Activated T-cell treated with anti-CD3 and anti-CD28 coated beads, Interleukin-2, amount 50 U/mL, for 72 hours (primary cell): ENCODE measurements around the gene ZFPM1. TPM values are rescaled to one million over a fixed set of nuclear protein-coding genes. Genes with fewer than 3 reads are reported as not detected.
A peak's percentile ranks its signal among the peaks of the same experiment; 100 is the strongest.

Experiments used
- ATAC-seq, 2 donors: fragments of 150-1000 bp; cut with Tn5 transposase; replicated peaks in 1 of 2; 2 replicates each; pipeline ENCODE4 v1.10.0; 2021; ENCODE audit warnings: moderate library complexity in 2 of 2, mild to moderate bottlenecking in 1 of 2
- DNase-seq, 2 donors: peaks; one replicate each; pipeline ENCODE4 v3.0.0; 2021 to 2022; ENCODE audit warnings: mixed read lengths in 1 of 2
- H3K27ac Mint-ChIP-seq: one replicate; pipeline ENCODE4 v1.8.0; 2022; ENCODE audit warnings: mild to moderate bottlenecking, moderate library complexity, mixed read lengths
- H3K27me3 Mint-ChIP-seq: one replicate; pipeline ENCODE4 v1.8.0; 2022; ENCODE audit warnings: low read depth, mixed read lengths
- H3K36me3 Mint-ChIP-seq, 2 donors: one replicate each; pipeline ENCODE4 v1.8.0; 2022; ENCODE audit warnings: mixed read lengths in 2 of 2, mild to moderate bottlenecking in 1 of 2; ENCODE audit not compliant: insufficient read depth in 2 of 2
- H3K4me1 Mint-ChIP-seq: one replicate; pipeline ENCODE4 v1.8.0; 2022; ENCODE audit warnings: low read depth, mixed read lengths
- H3K4me3 Mint-ChIP-seq, 2 donors: one replicate each; pipeline ENCODE4 v1.8.0; 2022; ENCODE audit warnings: mild to moderate bottlenecking in 2 of 2, mixed read lengths in 2 of 2, moderate library complexity in 2 of 2
- H3K9me3 Mint-ChIP-seq, 2 donors: one replicate each; pipeline ENCODE4 v1.8.0; 2022; ENCODE audit warnings: mixed read lengths in 2 of 2
- total RNA-seq, 2 donors: library from RNA; stranded (reverse); gene quantifications; one replicate each; pipeline ENCODE4 v1.2.3, GENCODE V29; 2022

The ZFPM1 gene
- total RNA-seq, 2 donors from 2014 or later, result 12.2 to 13.8 TPM

DNA sequence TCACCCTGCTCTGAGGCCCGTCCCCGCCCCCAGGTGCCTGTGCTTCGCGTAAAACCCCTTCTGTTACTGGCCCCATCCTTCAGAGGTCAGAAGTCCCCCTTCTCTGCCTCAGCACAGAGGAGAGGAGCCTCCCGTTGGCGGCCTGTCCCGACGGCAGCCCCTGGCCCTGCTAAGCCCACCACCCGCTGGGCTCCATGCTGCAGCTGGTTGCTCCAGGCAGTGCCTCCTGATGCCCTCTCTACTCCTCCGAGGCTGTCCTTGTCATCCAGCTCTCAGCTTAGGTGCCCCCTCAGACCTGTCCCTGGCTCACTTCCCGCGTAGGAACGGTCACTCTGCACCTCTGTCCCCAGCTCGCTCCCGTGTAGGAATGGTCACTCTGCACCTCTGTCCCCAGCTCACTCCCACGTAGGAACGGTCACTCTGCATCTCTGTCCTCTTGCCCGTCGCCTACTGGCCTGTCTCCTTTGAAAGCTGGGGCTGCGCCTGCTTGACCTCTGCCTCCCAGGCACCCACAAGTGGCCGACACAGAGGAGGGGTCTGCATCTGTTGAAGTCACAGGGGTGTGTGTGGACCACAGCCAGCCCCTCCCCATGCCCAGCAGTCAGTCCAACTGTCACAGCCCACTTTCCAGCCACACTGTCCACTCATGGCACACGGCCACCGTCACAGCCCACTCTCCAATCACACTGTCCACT lies 85.4 kb downstream of the ZFPM1 start:
- no peak for ATAC-seq
- Mint-ChIP-seq H3K4me1 (peaks cover 13% of the 10 kb centered on the region), H3K27ac (peak overlapping the region; percentile 48), H3K27me3 (no peaks in the 10 kb centered on the region), H3K36me3 (peaks cover 5 to 8% of the 10 kb centered on the region in 2 donors), H3K4me3 (no peak overlapping the region), H3K9me3 (peaks cover 3 to 9% of the 10 kb centered on the region in 2 donors)
- DNase-seq, result no peak

DNA sequence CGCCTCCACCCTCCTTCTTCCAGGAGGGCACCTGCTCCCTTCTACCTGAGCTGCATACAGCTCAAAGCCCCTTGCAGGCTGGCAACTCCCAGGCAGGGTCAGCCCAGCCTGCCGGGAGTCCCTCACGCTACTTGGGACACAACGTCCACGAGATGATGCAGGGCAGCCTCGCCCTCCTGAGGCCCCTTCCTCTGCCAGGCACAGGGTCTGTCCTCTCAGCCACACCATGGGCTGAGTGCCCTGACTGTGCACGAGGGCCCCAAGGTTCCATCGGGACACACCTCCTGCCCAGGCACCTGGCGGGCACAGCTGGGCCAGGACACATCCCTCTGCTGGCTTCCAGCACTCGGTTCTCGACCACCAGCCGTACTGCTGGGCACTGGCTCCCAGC lies 86.2 kb downstream of the ZFPM1 start:
- Mint-ChIP-seq H3K9me3 (peaks cover 5 to 10% of the 10 kb centered on the region in 2 donors), H3K36me3 (peaks cover 7 to 11% of the 10 kb centered on the region in 2 donors), H3K4me3 (no peak overlapping the region), H3K27ac (no peak overlapping the region), H3K4me1 (peaks cover 13% of the 10 kb centered on the region), H3K27me3 (no peaks in the 10 kb centered on the region)
- ATAC-seq, result peak; percentile 7 to 19
- no peak for DNase-seq

DNA sequence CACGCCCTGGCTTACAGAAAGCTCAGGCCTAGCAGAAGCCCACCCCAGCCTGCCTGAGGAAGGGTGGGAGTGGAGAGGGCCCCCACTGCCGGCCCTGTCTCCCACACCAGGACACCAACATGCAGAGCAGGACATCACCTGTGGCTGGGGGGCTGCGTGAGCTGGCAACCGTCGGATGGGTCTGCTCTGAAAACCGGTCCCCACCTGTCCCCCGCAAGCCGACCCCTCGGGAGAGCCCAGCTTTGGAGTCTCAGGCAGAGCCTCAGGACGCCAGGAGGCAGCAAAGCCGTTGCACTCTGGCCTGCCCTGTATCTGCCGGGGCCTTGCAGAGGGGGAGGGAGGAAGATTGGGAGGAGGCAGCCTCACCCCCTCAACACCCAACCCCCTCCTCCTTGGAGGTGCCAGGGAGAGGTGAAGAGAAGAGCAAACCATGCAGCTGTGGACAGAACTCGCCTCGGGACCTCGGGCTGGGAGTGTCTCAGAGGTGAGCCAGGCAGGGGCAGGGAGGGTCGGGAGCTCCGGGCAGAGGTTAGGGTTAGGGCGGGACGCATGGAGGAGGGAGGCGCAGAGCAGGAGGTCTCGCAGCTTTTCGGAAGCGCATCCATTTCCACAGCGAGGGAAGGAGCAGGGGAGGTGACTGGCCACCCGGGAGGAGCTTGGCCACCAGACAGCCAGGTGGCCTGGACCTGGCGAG lies 86.7 kb downstream of the ZFPM1 start:
- H3K27me3 Mint-ChIP-seq, result no peaks in the 10 kb centered on the region
- peaks cover 5 to 10% of the 10 kb centered on the region in 2 donors for H3K9me3 Mint-ChIP-seq
- H3K27ac Mint-ChIP-seq, result no peak overlapping the region
- H3K4me1 Mint-ChIP-seq, result peaks cover 13% of the 10 kb centered on the region
- no peak for DNase-seq
- H3K36me3 Mint-ChIP-seq, result peaks cover 7 to 11% of the 10 kb centered on the region in 2 donors
- no peak overlapping the region for H3K4me3 Mint-ChIP-seq
- ATAC-seq, result peak; percentile 7 to 17

DNA sequence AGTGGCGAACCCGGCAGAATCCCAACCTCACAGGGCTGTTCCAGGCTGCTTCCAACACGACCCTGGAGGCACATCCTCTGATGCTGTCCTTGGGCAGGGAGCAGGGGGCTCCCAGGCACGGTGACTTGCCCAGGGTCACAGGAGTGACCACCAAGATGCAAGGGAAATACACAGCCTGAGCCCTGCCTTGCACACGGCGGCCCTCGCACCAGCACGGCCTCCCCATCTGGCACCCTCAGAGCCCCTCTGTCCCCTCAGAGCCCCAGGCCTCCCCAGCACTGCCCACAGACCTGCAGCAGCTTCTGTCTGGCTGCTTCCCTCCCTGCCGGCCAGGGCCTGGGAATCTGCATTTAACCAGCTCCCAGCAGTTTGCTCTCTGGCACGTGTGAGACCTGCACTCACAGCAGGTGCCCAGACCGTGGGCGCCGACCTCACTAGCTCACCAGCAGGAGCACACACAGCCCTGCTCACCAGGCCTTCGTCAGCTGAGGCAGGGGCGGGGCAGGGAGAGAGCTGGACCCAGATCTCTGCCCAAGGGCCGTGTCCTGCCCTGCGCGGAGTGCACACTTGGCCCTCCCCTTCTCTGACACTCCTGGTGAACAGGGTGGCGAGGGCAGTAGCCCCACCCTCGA lies 87.4 kb downstream of the ZFPM1 start:
- ATAC-seq (peak in 1 of 2 donors; percentile 6), DNase-seq (no peak)
- Mint-ChIP-seq H3K27me3 (no peaks in the 10 kb centered on the region), H3K4me3 (no peak overlapping the region), H3K27ac (no peak overlapping the region), H3K9me3 (peaks cover 5 to 10% of the 10 kb centered on the region in 2 donors), H3K4me1 (peaks cover 7% of the 10 kb centered on the region), H3K36me3 (peaks cover 7 to 11% of the 10 kb centered on the region in 2 donors)

DNA sequence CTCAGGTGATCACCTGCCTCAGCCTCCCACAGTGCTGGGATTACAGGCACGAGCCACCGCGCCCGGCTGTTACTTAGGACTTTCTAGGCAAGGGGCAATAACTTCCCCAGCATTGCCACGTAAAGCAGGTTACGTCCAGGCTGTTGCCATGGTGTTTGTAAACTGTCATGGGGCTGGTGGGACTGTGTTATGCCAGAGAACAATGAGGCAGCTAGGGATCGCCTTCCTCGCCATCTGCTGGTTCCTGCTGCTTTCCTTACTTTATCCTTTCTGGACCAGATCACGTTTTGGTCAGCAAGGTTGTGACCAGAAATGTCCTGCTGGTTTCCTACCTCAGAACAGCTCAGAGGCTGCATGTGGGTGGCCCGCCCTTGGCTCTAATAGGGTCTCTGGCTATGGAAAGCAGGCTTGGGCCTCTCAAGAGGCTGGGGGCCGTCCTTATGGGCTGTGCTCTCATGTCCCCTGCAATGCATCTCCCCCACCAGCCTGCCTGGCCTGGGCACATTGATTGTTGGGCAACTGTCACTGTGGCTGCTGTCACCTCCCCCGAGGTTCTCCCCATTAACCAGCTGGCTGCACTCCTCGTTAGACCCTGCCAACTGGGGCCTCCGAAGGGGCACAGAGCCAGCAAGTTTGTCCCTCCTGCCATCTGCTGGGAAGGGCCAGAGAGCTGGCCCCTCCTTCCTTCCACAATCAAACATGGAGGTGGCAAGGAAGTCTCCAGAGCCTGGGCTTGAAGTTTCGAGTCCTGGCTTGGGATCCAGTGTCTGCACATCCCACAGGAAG lies 88.9 kb downstream of the ZFPM1 start:
- no peak overlapping the region for H3K4me3 Mint-ChIP-seq
- H3K36me3 Mint-ChIP-seq, result peaks cover 7 to 11% of the 10 kb centered on the region in 2 donors
- no peak overlapping the region for H3K27ac Mint-ChIP-seq
- DNase-seq, result no peak
- no peaks in the 10 kb centered on the region for H3K4me1 Mint-ChIP-seq
- peaks cover 5 to 10% of the 10 kb centered on the region in 2 donors for H3K9me3 Mint-ChIP-seq
- H3K27me3 Mint-ChIP-seq, result no peaks in the 10 kb centered on the region
- ATAC-seq, result no peak

DNA sequence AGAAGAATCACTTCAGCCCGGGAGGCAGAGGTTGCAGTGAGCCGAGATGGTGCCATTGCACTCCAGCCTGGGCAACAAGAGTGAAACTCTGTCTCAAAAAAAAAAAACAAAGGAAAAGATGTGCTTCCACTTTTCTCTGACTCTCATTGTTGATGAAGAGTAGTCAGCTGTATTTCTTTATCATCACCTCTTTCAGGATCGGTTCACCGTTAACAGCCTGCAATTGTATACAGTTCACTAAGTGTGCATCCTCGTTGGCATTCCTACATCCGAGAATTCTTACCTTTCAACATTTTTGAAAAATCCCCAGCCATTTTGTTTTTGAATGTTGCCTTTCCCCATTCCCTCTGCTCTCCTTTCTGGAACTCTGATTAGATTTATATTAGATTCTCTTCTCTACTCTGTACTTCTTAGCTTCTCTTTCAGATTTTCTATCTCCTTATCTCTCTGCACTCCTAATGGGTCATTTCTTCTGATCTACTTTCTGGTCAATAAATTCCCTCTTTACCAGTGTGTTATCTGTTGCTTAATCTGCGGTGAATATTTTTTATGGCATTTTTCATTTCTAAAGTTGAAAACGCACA lies 90.2 kb downstream of the ZFPM1 start:
- DNase-seq (no peak), ATAC-seq (no peak)
- H3K9me3 Mint-ChIP-seq, result peaks cover 5 to 10% of the 10 kb centered on the region in 2 donors
- no peaks in the 10 kb centered on the region for H3K4me1 Mint-ChIP-seq
- H3K27me3 Mint-ChIP-seq, result no peaks in the 10 kb centered on the region
- peaks cover 7 to 11% of the 10 kb centered on the region in 2 donors for H3K36me3 Mint-ChIP-seq
- H3K4me3 Mint-ChIP-seq, result no peak overlapping the region
- no peak overlapping the region for H3K27ac Mint-ChIP-seq

DNA sequence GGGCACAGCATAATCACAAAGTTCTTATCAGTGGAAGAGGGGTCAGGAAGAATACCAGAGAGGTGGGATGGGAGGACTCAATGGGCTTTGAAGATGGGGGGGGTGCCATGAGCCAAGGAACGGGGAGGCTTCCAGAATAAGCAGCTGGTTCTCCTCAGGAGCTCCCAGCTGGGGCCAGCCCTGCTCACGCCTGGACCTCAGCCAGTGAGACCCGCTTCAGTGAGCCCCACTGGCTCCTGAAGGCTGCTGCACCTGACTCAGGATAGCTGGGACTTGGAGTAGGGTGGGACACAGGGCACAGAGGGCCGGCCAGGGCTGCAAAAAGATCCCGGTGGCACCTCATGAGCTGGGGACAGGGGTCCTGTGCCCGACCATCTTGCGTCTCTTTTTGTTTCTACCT lies 92.7 kb downstream of the ZFPM1 start:
- Mint-ChIP-seq H3K36me3 (peaks cover 7 to 11% of the 10 kb centered on the region in 2 donors), H3K4me1 (peaks cover 16% of the 10 kb centered on the region), H3K4me3 (no peak overlapping the region), H3K27me3 (no peaks in the 10 kb centered on the region), H3K27ac (no peak overlapping the region), H3K9me3 (peaks cover 5 to 10% of the 10 kb centered on the region in 2 donors)
- no peak for ATAC-seq
- no peak for DNase-seq

DNA sequence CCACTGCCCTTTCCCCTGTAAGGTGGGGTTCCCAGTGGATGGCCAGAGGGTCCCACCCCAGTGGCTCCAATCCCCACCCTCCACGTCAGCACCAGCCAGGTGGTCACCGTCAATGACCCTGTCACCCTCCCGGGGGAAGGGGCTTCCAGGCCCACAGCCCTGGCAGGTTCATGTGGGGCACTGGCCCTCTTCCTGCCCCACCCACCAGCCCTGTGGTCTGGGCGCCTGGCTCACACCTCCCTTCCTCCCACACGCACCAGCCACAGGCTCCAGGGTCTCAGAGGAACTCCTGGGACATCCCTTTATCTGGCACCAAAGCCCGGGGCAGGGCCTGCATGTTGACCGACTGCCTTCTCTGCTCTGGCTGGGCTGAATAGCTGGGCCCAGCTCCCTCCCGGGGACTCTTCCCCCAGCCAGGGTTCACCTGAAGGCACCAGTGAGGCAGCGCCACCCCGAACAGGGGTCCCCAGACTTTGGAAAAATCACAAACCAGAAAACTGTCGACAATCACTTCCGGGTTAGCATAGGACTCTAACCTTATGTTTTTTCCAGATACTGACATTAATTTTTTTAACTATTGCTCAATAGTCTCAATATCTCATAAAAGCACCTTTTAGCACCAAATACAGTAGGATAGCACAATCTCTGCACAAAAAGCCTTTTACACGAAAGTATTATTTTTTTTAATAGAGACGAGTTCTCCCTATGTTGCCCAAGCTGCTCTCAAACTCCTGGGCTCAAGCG lies 95.2 kb downstream of the ZFPM1 start:
- H3K4me1 Mint-ChIP-seq, result peaks cover 16% of the 10 kb centered on the region

DNA sequence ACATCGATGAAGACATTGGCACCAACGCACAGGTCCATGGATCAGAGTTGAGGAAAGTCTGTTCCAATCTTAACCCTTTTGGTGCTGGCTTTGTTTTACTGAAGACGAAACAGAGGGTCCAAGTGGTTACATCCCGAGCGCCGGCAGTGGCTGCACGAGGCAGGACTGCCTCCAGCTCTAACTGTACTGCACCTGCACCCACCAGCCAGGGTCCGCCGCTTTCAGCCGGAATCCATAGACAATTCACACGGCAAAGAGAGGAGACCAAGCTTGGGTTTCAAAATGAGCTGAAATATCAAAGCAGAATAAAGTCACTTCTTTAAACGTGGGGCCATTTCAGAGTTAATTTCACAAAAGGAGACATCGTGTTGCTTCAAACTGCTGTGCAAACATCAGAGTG lies 95.9 kb downstream of the ZFPM1 start:
- Mint-ChIP-seq H3K27ac (no peak overlapping the region), H3K4me1 (peaks cover 16% of the 10 kb centered on the region)

More for the DNA sequence above, 95.2 kb downstream of the ZFPM1 start:
- Mint-ChIP-seq H3K27me3 (no peaks in the 10 kb centered on the region), H3K27ac (no peak overlapping the region), H3K4me3 (no peak overlapping the region), H3K36me3 (peaks cover 4 to 6% of the 10 kb centered on the region in 2 donors), H3K9me3 (peaks cover 4 to 5% of the 10 kb centered on the region in 2 donors)
- ATAC-seq (no peak), DNase-seq (no peak)

DNA sequence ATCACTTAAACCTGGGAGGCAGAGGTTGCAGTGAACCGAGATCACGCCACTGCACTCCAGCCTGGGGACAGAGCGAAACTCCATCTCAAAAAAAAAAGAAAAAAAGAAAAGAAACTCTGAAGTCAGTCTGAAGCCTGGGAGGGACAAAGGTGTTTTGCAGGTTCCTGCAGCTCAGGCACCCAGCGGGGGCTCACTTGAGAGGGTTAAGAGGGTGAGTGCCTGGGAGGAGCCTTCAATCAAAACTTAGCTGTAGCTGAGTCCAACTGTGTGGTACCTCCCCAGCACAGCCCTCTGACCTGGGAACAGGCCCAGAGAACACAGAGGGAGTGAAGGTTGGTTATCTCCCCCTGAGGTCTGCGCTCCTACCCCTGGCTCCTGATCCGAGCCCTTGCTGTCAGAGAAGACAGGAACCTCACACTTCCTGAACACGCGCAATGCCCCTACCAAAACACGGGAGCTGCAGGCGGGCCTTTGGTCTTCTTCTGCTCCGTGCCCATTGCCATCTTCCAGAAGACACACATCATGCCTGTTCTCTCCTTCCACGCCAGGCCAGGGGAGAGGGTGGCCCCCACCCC lies 96.7 kb downstream of the ZFPM1 start:
- Mint-ChIP-seq H3K4me3 (peak overlapping the region; percentile 75 to 87), H3K27me3 (no peaks in the 10 kb centered on the region), H3K36me3 (no peaks in the 10 kb centered on the region), H3K4me1 (peaks cover 16% of the 10 kb centered on the region), H3K27ac (peak overlapping the region; percentile 90), H3K9me3 (no peaks in the 10 kb centered on the region)
- DNase-seq, result no peak
- ATAC-seq, result peak; percentile 14 to 33

More for the DNA sequence above, 95.9 kb downstream of the ZFPM1 start:
- H3K36me3 Mint-ChIP-seq, result no peaks in the 10 kb centered on the region
- ATAC-seq, result no peak
- no peaks in the 10 kb centered on the region for H3K27me3 Mint-ChIP-seq
- DNase-seq, result no peak
- H3K4me3 Mint-ChIP-seq, result peak overlapping the region in 1 of 2 donors; percentile 57
- no peaks in the 10 kb centered on the region for H3K9me3 Mint-ChIP-seq

DNA sequence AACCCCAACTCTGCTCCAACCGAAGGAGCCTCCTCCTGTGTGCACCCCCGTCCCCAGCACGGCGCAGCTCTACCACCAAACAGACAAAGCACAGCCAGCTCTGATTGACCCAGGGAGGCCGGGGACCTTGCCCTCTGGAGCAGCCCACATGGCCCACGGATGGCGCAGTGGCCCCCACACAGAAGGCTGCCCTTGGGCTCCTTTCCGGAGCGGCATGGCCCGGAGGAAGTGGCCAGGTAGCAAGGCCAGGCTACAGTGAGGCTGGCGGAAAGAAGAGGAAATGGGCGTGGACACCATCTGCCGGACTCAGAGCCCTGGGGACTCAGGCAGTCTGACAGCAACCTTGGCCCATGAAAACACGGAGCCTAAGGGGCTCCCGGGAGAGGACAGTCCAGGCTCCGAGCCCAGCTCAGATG lies 97.2 kb downstream of the ZFPM1 start:
- DNase-seq (peak; percentile 36 to 63), ATAC-seq (peak; percentile 73 to 95)
- Mint-ChIP-seq H3K27me3 (no peaks in the 10 kb centered on the region), H3K9me3 (no peaks in the 10 kb centered on the region), H3K4me1 (peaks cover 16% of the 10 kb centered on the region), H3K27ac (peak overlapping the region; percentile 90), H3K4me3 (peak overlapping the region; percentile 75 to 87), H3K36me3 (no peaks in the 10 kb centered on the region)
